HepG2 (cell line): ENCODE data around the gene CAMK2A. TPM values are rescaled to one million over a fixed set of nuclear protein-coding genes. Genes with fewer than 3 reads are reported as not detected.

ENCODE experiments used
- ARID2 ChIP-seq: sonication (generic); formaldehyde crosslinking; IDR thresholded peaks from 2 replicates; pipeline ENCODE4 v1.8.1; 2022; ENCODE audit warnings: mild to moderate bottlenecking, missing genetic modification reagents, borderline replicate concordance
- CENPT ChIP-seq: sonication (generic); formaldehyde crosslinking; IDR thresholded peaks from 2 replicates; pipeline ENCODE4 v1.8.0; 2022; ENCODE audit warnings: low read depth, mild to moderate bottlenecking, moderate library complexity, missing genetic modification reagents
- ETV5 ChIP-seq: IDR thresholded peaks from 2 replicates; pipeline ENCODE4 v1.6.1; 2018; ENCODE audit warnings: missing biosample characterization, missing genetic modification reagents, inconsistent platforms, borderline replicate concordance
- FOXO1 ChIP-seq: sonication (generic); formaldehyde crosslinking; IDR thresholded peaks from 2 replicates; pipeline ENCODE4 v1.4.0; 2020; ENCODE audit warnings: missing genetic modification reagents
- HIC2 ChIP-seq: sonication (generic); formaldehyde crosslinking; IDR thresholded peaks from 2 replicates; pipeline ENCODE4 v1.9.0; 2022; ENCODE audit warnings: low read depth, missing genetic modification reagents
- HNRNPL ChIP-seq: fragments of 200-400 bp; formaldehyde crosslinking; IDR thresholded peaks from 2 replicates; pipeline ENCODE4 v1.6.1; 2017; ENCODE audit warnings: mild to moderate bottlenecking, low read depth, low read length
- JARID2 ChIP-seq: sonication (generic); formaldehyde crosslinking; IDR thresholded peaks from 2 replicates; pipeline ENCODE4 v1.8.1; 2023; ENCODE audit warnings: missing genetic modification reagents, inconsistent platforms; ENCODE audit not compliant: insufficient replicate concordance
- JUN ChIP-seq: sonication (generic); formaldehyde crosslinking; IDR thresholded peaks from 2 replicates; pipeline ENCODE4 v1.4.0; 2020; ENCODE audit warnings: mild to moderate bottlenecking, missing genetic modification reagents
- JUND ChIP-seq: sonication (generic); formaldehyde crosslinking; IDR thresholded peaks from 2 replicates; pipeline ENCODE4 v1.8.0; 2022; ENCODE audit warnings: mild to moderate bottlenecking, missing genetic modification reagents
- NCOA2 ChIP-seq: sonication (generic); formaldehyde crosslinking; IDR thresholded peaks from 2 replicates; pipeline ENCODE4 v1.8.0; 2022; ENCODE audit warnings: inconsistent platforms
- NR2C2 ChIP-seq: sonication (generic); formaldehyde crosslinking; IDR thresholded peaks from 2 replicates; pipeline ENCODE4 v1.4.0; 2020; ENCODE audit warnings: missing genetic modification reagents, mild to moderate bottlenecking, moderate library complexity, borderline replicate concordance
- NR2F2 ChIP-seq: IDR thresholded peaks from 2 replicates; pipeline ENCODE4 v1.6.1; 2012; ENCODE audit warnings: low read depth, inconsistent platforms, borderline replicate concordance
- RARA ChIP-seq: IDR thresholded peaks from 2 replicates; pipeline ENCODE4 v1.6.1; 2016; ENCODE audit warnings: missing genetic modification reagents, missing compliant biosample characterization
- RXRB ChIP-seq: IDR thresholded peaks from 2 replicates; pipeline ENCODE4 v1.6.1; 2016; ENCODE audit warnings: borderline replicate concordance, missing genetic modification reagents, missing compliant biosample characterization
- TCF7 ChIP-seq: sonication (generic); IDR thresholded peaks from 2 replicates; pipeline ENCODE4 v1.6.1; 2016; ENCODE audit warnings: antibody characterized with exemption, low read depth
- ZC3H4 ChIP-seq: sonication (generic); formaldehyde crosslinking; IDR thresholded peaks from 2 replicates; pipeline ENCODE4 v1.4.0; 2020; ENCODE audit warnings: missing genetic modification reagents, borderline replicate concordance
- ZNF292 ChIP-seq: sonication (generic); formaldehyde crosslinking; IDR thresholded peaks from 2 replicates; pipeline ENCODE4 v1.8.1; 2022; ENCODE audit warnings: mild to moderate bottlenecking, low read depth, missing genetic modification reagents, borderline replicate concordance
- ZNF337 ChIP-seq: sonication (generic); formaldehyde crosslinking; IDR thresholded peaks from 2 replicates; pipeline ENCODE4 v1.5.1; 2020; ENCODE audit warnings: missing genetic modification reagents, low read depth, mild to moderate bottlenecking, borderline replicate concordance
- ZNF383 ChIP-seq: sonication (generic); formaldehyde crosslinking; IDR thresholded peaks from 2 replicates; pipeline ENCODE4 v1.4.0; 2020; ENCODE audit warnings: missing genetic modification reagents, mild to moderate bottlenecking, borderline replicate concordance
- ZNF564 ChIP-seq: sonication (generic); formaldehyde crosslinking; IDR thresholded peaks from 2 replicates; pipeline ENCODE4 v1.8.1; 2023; ENCODE audit warnings: mild to moderate bottlenecking, missing genetic modification reagents
- ZNF747 ChIP-seq: sonication (generic); formaldehyde crosslinking; IDR thresholded peaks from 2 replicates; pipeline ENCODE4 v1.8.1; 2023; ENCODE audit warnings: missing genetic modification reagents, mild to moderate bottlenecking, borderline replicate concordance
- ZNF761 ChIP-seq: sonication (generic); formaldehyde crosslinking; conservative IDR thresholded peaks from 2 replicates; pipeline ENCODE4 v1.4.0; 2020; ENCODE audit warnings: mild to moderate bottlenecking, missing genetic modification reagents
- ZNF768 ChIP-seq: sonication (generic); formaldehyde crosslinking; IDR thresholded peaks from 2 replicates; pipeline ENCODE4 v1.4.0; 2020; ENCODE audit warnings: missing genetic modification reagents
- ZNF788 ChIP-seq: sonication (generic); formaldehyde crosslinking; IDR thresholded peaks from 2 replicates; pipeline ENCODE4 v1.5.0; 2020; ENCODE audit warnings: mild to moderate bottlenecking, missing genetic modification reagents, borderline replicate concordance
- ZNF891 ChIP-seq: sonication (generic); formaldehyde crosslinking; IDR thresholded peaks from 2 replicates; pipeline ENCODE4 v1.5.0; 2020; ENCODE audit warnings: mild to moderate bottlenecking, missing genetic modification reagents
- ZSCAN21 ChIP-seq: sonication (generic); formaldehyde crosslinking; IDR thresholded peaks from 2 replicates; pipeline ENCODE4 v1.8.0; 2022; ENCODE audit warnings: mild to moderate bottlenecking, missing genetic modification reagents, moderate library complexity, borderline replicate concordance
- polyA plus RNA-seq, 8 experiments: library from polyadenylated mRNA; depleted of rRNA in 3 of 8; stranded (reverse) in 7 of 8; unstranded in 1 of 8; fragments of >200 nt; fragmentation: Illumina TruSeq in 4 of 8; extraction: Trizol in 4 of 8; gene quantifications; 2 replicates each; pipeline versions ENCODE4 v1.2.1 to v1.2.3, GENCODE V29; 2011 to 2016; ENCODE audit warnings: low read depth in 4 of 8, missing spikeins in 1 of 8, mixed read lengths in 1 of 8; ENCODE audit not compliant: insufficient read depth in 1 of 8
- total RNA-seq, 5 experiments: library from RNA; depleted of rRNA; stranded (reverse); fragments of >200 nt; fragmentation: Illumina TruSeq; extraction: Trizol; gene quantifications; 2 replicates each; pipeline ENCODE4 v1.2.3, GENCODE V29; 2016; ENCODE audit warnings: low read depth in 1 of 5
- TF ChIP-seq, protein P1 (sequence below): sonication (generic); formaldehyde crosslinking; IDR thresholded peaks from 2 replicates; pipeline ENCODE4 v1.5.1; 2020; ENCODE audit warnings: missing genetic modification reagents, mild to moderate bottlenecking, borderline replicate concordance

Gene CAMK2A
- total and polyA plus RNA-seq, 2 of the 13 experiments (the other 11 are each of a cell fraction or from before 2014, with no cell fraction given) = 0.11 TPM; not detected in 1

DNA sequence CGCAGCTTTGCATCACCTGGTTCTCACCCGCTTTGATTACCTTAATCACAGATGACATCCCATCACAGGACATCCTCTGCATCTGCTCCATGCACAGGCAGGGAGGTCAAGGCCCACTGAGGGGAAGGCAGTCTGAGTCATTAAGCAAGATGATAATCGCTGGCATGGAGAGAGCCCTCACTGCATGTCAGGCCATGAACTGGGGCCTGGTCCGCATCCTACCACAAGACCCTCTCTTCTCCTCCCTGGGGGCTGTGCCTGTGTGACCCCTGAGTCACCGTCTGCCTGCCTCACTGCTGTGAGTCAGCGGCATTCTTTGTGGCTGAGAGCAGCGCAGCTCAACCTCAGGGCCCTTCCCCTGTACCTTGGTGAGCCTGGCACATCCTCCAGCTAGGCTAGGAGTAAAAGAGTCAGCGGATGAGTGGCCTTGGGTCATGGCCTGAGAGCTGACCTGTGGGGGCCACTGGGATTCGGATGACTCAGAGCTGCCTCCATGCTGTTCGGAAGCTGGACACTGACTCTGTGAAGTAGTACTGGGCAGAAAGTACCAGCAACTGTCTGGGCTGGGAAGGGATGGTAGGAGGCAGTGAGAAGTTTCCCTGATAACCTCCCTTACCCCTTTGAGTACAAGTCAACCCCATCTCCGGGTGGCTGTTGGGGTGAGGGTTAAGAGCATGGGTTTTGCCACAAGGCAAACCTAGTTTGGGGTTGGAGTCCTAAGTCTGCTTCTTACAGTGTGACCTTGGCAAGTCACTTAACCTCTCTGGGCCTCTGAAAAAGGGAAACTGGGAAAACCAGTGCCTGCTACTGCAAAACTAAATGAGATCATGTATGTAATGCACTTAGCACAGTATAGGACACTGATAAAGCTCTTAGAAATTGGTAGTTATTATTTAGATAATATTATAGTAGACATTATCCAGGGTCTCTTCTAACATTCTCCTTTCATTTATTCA lies 27.8 kb upstream of the CAMK2A start (continued):
- TF ChIP-seq ETV5 (CRISPR knock-in tag) (0 out of 2 replicates have a peak, but pooled peaks have one; percentile 6), ZNF337 (CRISPR knock-in tag) (no peak), ZSCAN21 (CRISPR knock-in tag) (peak; percentile 55), ARID2 (CRISPR knock-in tag) (peak; percentile 66; the same call in 1 of the 2 replicates), HIC2 (peak; percentile 82; the same call in 1 of the 2 replicates), JARID2 (CRISPR knock-in tag) (no peak), FOXO1 (peak; percentile 20; the same call in 1 of the 2 replicates), ZC3H4 (CRISPR knock-in tag) (no peak), RXRB (peak; percentile 76; the same call in 1 of the 2 replicates), NR2C2 (CRISPR knock-in tag) (peak; percentile 75), TCF7 (no peak), ZNF761 (no peak), ZNF768 (CRISPR knock-in tag) (peak; percentile 88), ZNF891 (CRISPR knock-in tag) (0 out of 2 replicates have a peak, but pooled peaks have one; percentile 36), ZNF747 (CRISPR knock-in tag) (no peak), RARA (CRISPR knock-in tag) (peak; percentile 85), ZNF383 (no peak), HNRNPL (peak; percentile 65; the same call in 1 of the 2 replicates), NCOA2 (CRISPR knock-in tag) (0 out of 2 replicates have a peak, but pooled peaks have one; percentile 51), ZNF788 (CRISPR knock-in tag) (peak; percentile 38; the same call in 1 of the 2 replicates), CENPT (CRISPR knock-in tag) (no peak), JUN (peak; percentile 92), NR2F2 (peak; percentile 26; the same call in 1 of the 2 replicates), ZNF564 (CRISPR knock-in tag) (no peak), ZNF292 (0 out of 2 replicates have a peak, but pooled peaks have one; percentile 24), JUND (CRISPR knock-in tag) (peak; percentile 67)
- TF ChIP-seq, protein P1, sequence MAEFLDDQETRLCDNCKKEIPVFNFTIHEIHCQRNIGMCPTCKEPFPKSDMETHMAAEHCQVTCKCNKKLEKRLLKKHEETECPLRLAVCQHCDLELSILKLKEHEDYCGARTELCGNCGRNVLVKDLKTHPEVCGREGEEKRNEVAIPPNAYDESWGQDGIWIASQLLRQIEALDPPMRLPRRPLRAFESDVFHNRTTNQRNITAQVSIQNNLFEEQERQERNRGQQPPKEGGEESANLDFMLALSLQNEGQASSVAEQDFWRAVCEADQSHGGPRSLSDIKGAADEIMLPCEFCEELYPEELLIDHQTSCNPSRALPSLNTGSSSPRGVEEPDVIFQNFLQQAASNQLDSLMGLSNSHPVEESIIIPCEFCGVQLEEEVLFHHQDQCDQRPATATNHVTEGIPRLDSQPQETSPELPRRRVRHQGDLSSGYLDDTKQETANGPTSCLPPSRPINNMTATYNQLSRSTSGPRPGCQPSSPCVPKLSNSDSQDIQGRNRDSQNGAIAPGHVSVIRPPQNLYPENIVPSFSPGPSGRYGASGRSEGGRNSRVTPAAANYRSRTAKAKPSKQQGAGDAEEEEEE = no peak
